ENCODE measurements around the gene DGKZ. TPM values are rescaled to one million over a fixed set of nuclear protein-coding genes. Genes with fewer than 3 reads are reported as not detected.

The DGKZ gene
- total and polyA plus RNA-seq, 2 of the 13 experiments (the other 11 are each of a cell fraction or from before 2014, with no cell fraction given): 15.8 to 20.7 TPM

- TF ChIP-seq ZNF562 (CRISPR knock-in tag; IDR thresholded peaks at IDR 0.05; ENCODE audit: borderline replicate concordance) (no peak), ZFP41 (CRISPR knock-in tag; IDR thresholded peaks at IDR 0.05; ENCODE audit: borderline replicate concordance) (no peak), KMT2B (CRISPR knock-in tag; IDR thresholded peaks at IDR 0.05) (no peak), ZNF878 (CRISPR knock-in tag; IDR thresholded peaks at IDR 0.05) (no peak), ZNF574 (CRISPR knock-in tag; IDR thresholded peaks at IDR 0.05) (peak; percentile 24), GATAD2A (CRISPR knock-in tag; IDR thresholded peaks at IDR 0.05) (no peak), ZFP91 (CRISPR knock-in tag; IDR thresholded peaks at IDR 0.05; ENCODE audit: borderline replicate concordance) (peak; percentile 49; the same call in 1 of the 2 replicates), MAZ (IDR thresholded peaks at IDR 0.05; ENCODE audit: borderline replicate concordance, low read depth, low read length) (no peak), MAZ (CRISPR knock-in tag; IDR thresholded peaks at IDR 0.05; ENCODE audit: low read depth) (peak; percentile 52; the same call in 1 of the 2 replicates), ATAD3A (CRISPR knock-in tag; IDR thresholded peaks at IDR 0.05) (no peak), ZNF816 (CRISPR knock-in tag; IDR thresholded peaks at IDR 0.05; ENCODE audit: borderline replicate concordance) (no peak), FOSL1 (CRISPR knock-in tag; IDR thresholded peaks at IDR 0.05; ENCODE audit: borderline replicate concordance) (no peak), ZEB1 (IDR thresholded peaks at IDR 0.05; ENCODE audit: insufficient replicate concordance, low read depth) (no peak)
- TF ChIP-seq, protein P1, sequence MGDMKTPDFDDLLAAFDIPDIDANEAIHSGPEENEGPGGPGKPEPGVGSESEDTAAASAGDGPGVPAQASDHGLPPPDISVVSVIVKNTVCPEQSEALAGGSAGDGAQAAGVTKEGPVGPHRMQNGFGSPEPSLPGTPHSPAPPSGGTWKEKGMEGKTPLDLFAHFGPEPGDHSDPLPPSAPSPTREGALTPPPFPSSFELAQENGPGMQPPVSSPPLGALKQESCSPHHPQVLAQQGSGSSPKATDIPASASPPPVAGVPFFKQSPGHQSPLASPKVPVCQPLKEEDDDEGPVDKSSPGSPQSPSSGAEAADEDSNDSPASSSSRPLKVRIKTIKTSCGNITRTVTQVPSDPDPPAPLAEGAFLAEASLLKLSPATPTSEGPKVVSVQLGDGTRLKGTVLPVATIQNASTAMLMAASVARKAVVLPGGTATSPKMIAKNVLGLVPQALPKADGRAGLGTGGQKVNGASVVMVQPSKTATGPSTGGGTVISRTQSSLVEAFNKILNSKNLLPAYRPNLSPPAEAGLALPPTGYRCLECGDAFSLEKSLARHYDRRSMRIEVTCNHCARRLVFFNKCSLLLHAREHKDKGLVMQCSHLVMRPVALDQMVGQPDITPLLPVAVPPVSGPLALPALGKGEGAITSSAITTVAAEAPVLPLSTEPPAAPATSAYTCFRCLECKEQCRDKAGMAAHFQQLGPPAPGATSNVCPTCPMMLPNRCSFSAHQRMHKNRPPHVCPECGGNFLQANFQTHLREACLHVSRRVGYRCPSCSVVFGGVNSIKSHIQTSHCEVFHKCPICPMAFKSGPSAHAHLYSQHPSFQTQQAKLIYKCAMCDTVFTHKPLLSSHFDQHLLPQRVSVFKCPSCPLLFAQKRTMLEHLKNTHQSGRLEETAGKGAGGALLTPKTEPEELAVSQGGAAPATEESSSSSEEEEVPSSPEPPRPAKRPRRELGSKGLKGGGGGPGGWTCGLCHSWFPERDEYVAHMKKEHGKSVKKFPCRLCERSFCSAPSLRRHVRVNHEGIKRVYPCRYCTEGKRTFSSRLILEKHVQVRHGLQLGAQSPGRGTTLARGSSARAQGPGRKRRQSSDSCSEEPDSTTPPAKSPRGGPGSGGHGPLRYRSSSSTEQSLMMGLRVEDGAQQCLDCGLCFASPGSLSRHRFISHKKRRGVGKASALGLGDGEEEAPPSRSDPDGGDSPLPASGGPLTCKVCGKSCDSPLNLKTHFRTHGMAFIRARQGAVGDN (CRISPR knock-in tag; IDR thresholded peaks at IDR 0.05): peak; percentile 74
- TF ChIP-seq, protein P2, sequence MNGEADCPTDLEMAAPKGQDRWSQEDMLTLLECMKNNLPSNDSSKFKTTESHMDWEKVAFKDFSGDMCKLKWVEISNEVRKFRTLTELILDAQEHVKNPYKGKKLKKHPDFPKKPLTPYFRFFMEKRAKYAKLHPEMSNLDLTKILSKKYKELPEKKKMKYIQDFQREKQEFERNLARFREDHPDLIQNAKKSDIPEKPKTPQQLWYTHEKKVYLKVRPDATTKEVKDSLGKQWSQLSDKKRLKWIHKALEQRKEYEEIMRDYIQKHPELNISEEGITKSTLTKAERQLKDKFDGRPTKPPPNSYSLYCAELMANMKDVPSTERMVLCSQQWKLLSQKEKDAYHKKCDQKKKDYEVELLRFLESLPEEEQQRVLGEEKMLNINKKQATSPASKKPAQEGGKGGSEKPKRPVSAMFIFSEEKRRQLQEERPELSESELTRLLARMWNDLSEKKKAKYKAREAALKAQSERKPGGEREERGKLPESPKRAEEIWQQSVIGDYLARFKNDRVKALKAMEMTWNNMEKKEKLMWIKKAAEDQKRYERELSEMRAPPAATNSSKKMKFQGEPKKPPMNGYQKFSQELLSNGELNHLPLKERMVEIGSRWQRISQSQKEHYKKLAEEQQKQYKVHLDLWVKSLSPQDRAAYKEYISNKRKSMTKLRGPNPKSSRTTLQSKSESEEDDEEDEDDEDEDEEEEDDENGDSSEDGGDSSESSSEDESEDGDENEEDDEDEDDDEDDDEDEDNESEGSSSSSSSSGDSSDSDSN (CRISPR knock-in tag; IDR thresholded peaks at IDR 0.05): peak; percentile 50; the same call in 1 of the 2 replicates
- TF ChIP-seq, protein P3, sequence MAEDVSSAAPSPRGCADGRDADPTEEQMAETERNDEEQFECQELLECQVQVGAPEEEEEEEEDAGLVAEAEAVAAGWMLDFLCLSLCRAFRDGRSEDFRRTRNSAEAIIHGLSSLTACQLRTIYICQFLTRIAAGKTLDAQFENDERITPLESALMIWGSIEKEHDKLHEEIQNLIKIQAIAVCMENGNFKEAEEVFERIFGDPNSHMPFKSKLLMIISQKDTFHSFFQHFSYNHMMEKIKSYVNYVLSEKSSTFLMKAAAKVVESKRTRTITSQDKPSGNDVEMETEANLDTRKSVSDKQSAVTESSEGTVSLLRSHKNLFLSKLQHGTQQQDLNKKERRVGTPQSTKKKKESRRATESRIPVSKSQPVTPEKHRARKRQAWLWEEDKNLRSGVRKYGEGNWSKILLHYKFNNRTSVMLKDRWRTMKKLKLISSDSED (CRISPR knock-in tag; IDR thresholded peaks at IDR 0.05): no peak
Measured at GRCh38 chr11:46381819-46382645, 34.8 kb downstream of the DGKZ start (continued).

All from HepG2 (cell line).